Mesendoderm (in vitro differentiated cells): ENCODE measurements around the gene GCKR.
"Not testable (repeated sequence)": the region's sequence is repeated elsewhere in the genome, so short reads cannot be mapped to it uniquely, and the experiment has no call there.

Experiments used
- DNase-seq: peaks from one replicate; pipeline ENCODE4 v3.0.0; 2013
- H2AK5ac ChIP-seq: 2 replicates; pipeline ENCODE4 v1.6.1; 2013; ENCODE audit warnings: low read length, inconsistent platforms
- H2BK120ac ChIP-seq: 2 replicates; pipeline ENCODE4 v1.6.1; 2013; ENCODE audit warnings: low read depth, mild to moderate bottlenecking, low read length, moderate library complexity, mixed read lengths
- H2BK15ac ChIP-seq: replicated peaks from 2 replicates; pipeline ENCODE4 v1.6.1; 2013; ENCODE audit warnings: low read depth, mild to moderate bottlenecking, moderate library complexity
- H2BK5ac ChIP-seq: 2 replicates; pipeline ENCODE4 v1.6.1; 2013; ENCODE audit warnings: low read length, inconsistent platforms
- H3K18ac ChIP-seq: 2 replicates; pipeline ENCODE4 v1.6.1; 2013; ENCODE audit warnings: mild to moderate bottlenecking, low read length, mixed read lengths
- H3K23ac ChIP-seq: one replicate; pipeline ENCODE4 v1.6.1; 2013; ENCODE audit warnings: low read length
- H3K27ac ChIP-seq: 2 replicates; pipeline ENCODE4 v1.5.1; 2013; ENCODE audit warnings: low read depth, mild to moderate bottlenecking, inconsistent platforms, low read length, moderate library complexity
- H3K27me3 ChIP-seq: 2 replicates; pipeline ENCODE4 v1.6.1; 2013; ENCODE audit warnings: low read length, control low read depth, mild to moderate bottlenecking, inconsistent platforms; ENCODE audit not compliant: insufficient read depth, poor library complexity
- H3K36me3 ChIP-seq: 2 replicates; pipeline ENCODE4 v1.6.1; 2013; ENCODE audit warnings: low read length, inconsistent platforms; ENCODE audit not compliant: control insufficient read depth, insufficient read depth
- H3K4ac ChIP-seq: one replicate; pipeline ENCODE4 v1.6.1; 2013; ENCODE audit warnings: low read depth, mild to moderate bottlenecking, low read length, moderate library complexity
- H3K4me1 ChIP-seq: 2 replicates; pipeline ENCODE4 v1.6.1; 2013; ENCODE audit warnings: low read depth, low read length, inconsistent platforms; ENCODE audit not compliant: control insufficient read depth
- H3K4me2 ChIP-seq: 2 replicates; pipeline ENCODE4 v1.6.1; 2013; ENCODE audit warnings: low read length
- H3K4me3 ChIP-seq: 2 replicates; pipeline ENCODE4 v1.5.1; 2013; ENCODE audit warnings: mild to moderate bottlenecking, low read length
- H3K56ac ChIP-seq: one replicate; pipeline ENCODE4 v1.6.1; 2013; ENCODE audit warnings: low read length
- H3K79me1 ChIP-seq: 2 replicates; pipeline ENCODE4 v1.6.1; 2013; ENCODE audit warnings: low read length, inconsistent platforms
- H3K79me2 ChIP-seq: 2 replicates; pipeline ENCODE4 v1.6.1; 2013; ENCODE audit warnings: mild to moderate bottlenecking, low read length; ENCODE audit not compliant: control insufficient read depth, insufficient read depth
- H3K9ac ChIP-seq: 2 replicates; pipeline ENCODE4 v1.6.1; 2013; ENCODE audit warnings: low read length, inconsistent platforms
- H4K5ac ChIP-seq: one replicate; pipeline ENCODE4 v1.6.1; 2013; ENCODE audit warnings: low read length
- H4K8ac ChIP-seq: one replicate; pipeline ENCODE4 v1.6.1; 2013; ENCODE audit warnings: low read depth, mild to moderate bottlenecking, control low read depth, low read length, moderate library complexity
- WGBS: extraction: QIAGEN DNeasy Blood & Tissue Kit; methylation state at CpG from one replicate; pipeline ENCODE4 v1.1.7; 2013; ENCODE audit warnings: low lambda C conversion rate, missing lambda C conversion rate; ENCODE audit not compliant: insufficient coverage; ENCODE audit errors: extremely low coverage; 5-methylcytosine and 5-hydroxymethylcytosine counted together

Gene GCKR

DNA sequence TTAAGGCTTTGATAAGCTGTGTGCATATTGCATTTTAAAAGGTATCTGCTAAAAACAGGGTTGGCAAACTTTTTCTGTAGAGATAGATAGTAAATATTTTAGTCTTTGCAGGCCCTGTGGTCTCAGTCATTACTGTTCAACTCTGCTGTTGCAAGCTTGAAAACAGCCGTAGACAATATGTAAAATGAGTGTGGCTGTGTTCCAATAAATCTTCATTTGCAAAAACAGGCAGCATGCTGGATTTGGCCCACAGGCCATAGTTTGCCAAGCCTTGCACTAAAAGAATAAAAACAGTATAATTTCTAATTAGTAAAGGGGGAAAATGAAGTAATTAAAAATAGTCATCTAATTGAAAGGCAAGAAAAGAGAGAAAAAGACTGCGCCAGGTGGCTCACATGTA is 35.3 kb downstream of the GCKR start:
- no peak for DNase-seq
- H4K8ac ChIP-seq = no peak overlapping the region
- H3K4me1 ChIP-seq = no peaks in the 10 kb centered on the region
- H3K27me3 ChIP-seq = no peaks in the 10 kb centered on the region
- no peak overlapping the region for H3K4me3 ChIP-seq
- no peak overlapping the region for H2BK120ac ChIP-seq
- no peak overlapping the region for H2AK5ac ChIP-seq
- H3K36me3 ChIP-seq = no peaks in the 10 kb centered on the region
- H3K79me1 ChIP-seq = no peaks in the 10 kb centered on the region
- no peak overlapping the region for H2BK15ac ChIP-seq
- no peak overlapping the region for H4K5ac ChIP-seq
- no CpG with 5 or more reads among the region's 2 CpGs for WGBS
- no peak overlapping the region for H3K4me2 ChIP-seq
- H3K79me2 ChIP-seq = no peaks in the 10 kb centered on the region
- no peak overlapping the region for H3K18ac ChIP-seq
- H3K4ac ChIP-seq = no peak overlapping the region
- H3K23ac ChIP-seq = no peak overlapping the region
- no peak overlapping the region for H3K9ac ChIP-seq
- no peak overlapping the region for H2BK5ac ChIP-seq
- H3K56ac ChIP-seq = no peak overlapping the region
- no peak overlapping the region for H3K27ac ChIP-seq

DNA sequence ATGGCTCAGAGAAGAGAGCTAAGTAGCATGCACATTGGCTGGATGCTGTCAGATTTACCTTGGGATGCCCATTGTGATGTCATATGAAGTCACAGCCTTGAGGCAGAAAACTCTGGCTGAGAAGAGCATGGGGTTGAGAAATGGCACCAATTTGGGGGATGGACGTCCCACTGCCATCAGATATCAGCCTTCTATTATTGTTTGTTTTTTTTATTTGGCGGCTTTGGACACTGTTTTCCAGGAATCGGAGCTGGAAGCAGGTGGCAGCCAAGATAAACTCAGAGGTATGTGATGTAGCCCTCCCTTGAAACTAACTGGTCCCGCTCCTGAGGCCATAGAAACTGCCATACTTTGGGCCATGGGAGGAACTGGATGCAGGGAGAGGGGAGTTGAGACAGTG is 40.6 kb downstream of the GCKR start:
- Histone ChIP-seq H3K9ac (no peak overlapping the region), H3K23ac (no peak overlapping the region), H2BK120ac (no peak overlapping the region), H3K4me3 (no peak overlapping the region), H3K79me2 (no peaks in the 10 kb centered on the region), H2BK15ac (no peak overlapping the region), H4K5ac (no peak overlapping the region), H3K4me2 (no peak overlapping the region), H4K8ac (no peak overlapping the region), H3K56ac (no peak overlapping the region), H3K27me3 (no peaks in the 10 kb centered on the region), H3K4me1 (no peaks in the 10 kb centered on the region), H3K36me3 (no peaks in the 10 kb centered on the region), H2BK5ac (no peak overlapping the region), H3K4ac (no peak overlapping the region), H3K27ac (no peak overlapping the region), H3K79me1 (no peaks in the 10 kb centered on the region), H2AK5ac (no peak overlapping the region), H3K18ac (no peak overlapping the region)
- DNase-seq = no peak
- no CpG with 5 or more reads among the region's 4 CpGs for WGBS

GRCh38 chr2:27538839-27539450 is 42.3 kb downstream of the GCKR start:
- not testable (repeated sequence) for H3K27ac ChIP-seq, H3K4ac ChIP-seq

GRCh38 chr2:27539649-27540048 is 43.0 kb downstream of the GCKR start:
- H3K4me2 ChIP-seq, H4K5ac ChIP-seq, H2BK15ac ChIP-seq, H3K4me3 ChIP-seq, H3K27ac ChIP-seq, H3K4me1 ChIP-seq, H3K23ac ChIP-seq, H3K18ac ChIP-seq, H3K56ac ChIP-seq, DNase-seq, H3K27me3 ChIP-seq, H3K4ac ChIP-seq, H2AK5ac ChIP-seq, H3K79me2 ChIP-seq, H2BK5ac ChIP-seq, H2BK120ac ChIP-seq, H3K9ac ChIP-seq, H4K8ac ChIP-seq, H3K79me1 ChIP-seq, H3K36me3 ChIP-seq: not testable (repeated sequence)
- WGBS = no CpG with 5 or more reads among the region's 35 CpGs

More at GRCh38 chr2:27538839-27539450, 42.3 kb downstream of the GCKR start:
- not testable (repeated sequence) for H2BK120ac ChIP-seq, H4K8ac ChIP-seq, H2BK5ac ChIP-seq, H3K56ac ChIP-seq, H3K23ac ChIP-seq, H2BK15ac ChIP-seq, H3K79me1 ChIP-seq, H3K9ac ChIP-seq, H3K4me3 ChIP-seq, H3K4me1 ChIP-seq, DNase-seq, H3K36me3 ChIP-seq, H2AK5ac ChIP-seq, H3K4me2 ChIP-seq, H4K5ac ChIP-seq, H3K18ac ChIP-seq, H3K79me2 ChIP-seq, H3K27me3 ChIP-seq
- no CpG with 5 or more reads among the region's 6 CpGs for WGBS

DNA sequence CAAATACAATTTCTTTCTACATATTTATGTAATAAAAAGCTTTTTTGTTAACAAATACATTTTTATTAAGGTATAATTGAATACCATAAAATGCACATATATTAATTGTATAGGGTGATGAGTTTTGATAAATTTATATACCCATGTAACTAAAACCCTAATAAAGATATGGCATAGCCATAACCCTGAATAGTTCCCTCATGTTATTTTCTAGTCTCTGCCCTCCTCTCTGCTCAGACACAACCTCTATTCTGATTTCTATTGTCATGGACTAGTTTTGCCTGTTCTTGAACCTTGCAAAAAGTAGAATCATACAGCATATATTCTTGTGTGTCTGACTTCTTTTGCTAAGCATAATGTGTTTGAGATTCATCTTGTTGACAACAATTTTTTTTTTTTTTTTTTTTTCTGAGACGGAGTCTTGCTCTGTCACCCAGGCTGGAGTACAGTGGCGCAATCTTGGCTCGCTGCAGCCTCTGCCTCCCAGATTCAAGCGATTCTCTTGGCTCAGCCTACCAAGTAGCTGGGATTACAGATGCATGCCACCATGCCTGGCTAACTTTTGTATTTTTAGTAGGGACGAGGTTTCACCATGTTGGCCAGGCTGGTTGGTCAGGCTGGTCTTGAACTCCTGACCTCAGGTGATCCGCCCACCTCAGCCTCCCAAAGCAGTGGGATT is 47.6 kb downstream of the GCKR start:
- Histone ChIP-seq H3K23ac (no peak overlapping the region), H3K79me2 (no peaks in the 10 kb centered on the region), H3K4me2 (no peak overlapping the region), H2AK5ac (no peak overlapping the region), H2BK5ac (no peak overlapping the region), H3K4ac (no peak overlapping the region), H3K4me1 (no peaks in the 10 kb centered on the region), H3K56ac (no peak overlapping the region), H3K27me3 (no peaks in the 10 kb centered on the region), H3K79me1 (no peaks in the 10 kb centered on the region), H2BK15ac (no peak overlapping the region), H3K18ac (no peak overlapping the region), H3K9ac (no peak overlapping the region), H2BK120ac (no peak overlapping the region), H3K36me3 (no peaks in the 10 kb centered on the region), H3K27ac (no peak overlapping the region), H4K5ac (no peak overlapping the region), H3K4me3 (no peak overlapping the region), H4K8ac (no peak overlapping the region)
- no CpG with 5 or more reads among the region's 6 CpGs for WGBS
- no peak for DNase-seq
